ENCODE measurements around the gene PDAP1.

GRCh38 chr7:99422186-99422585, 13.8 kb upstream of the PDAP1 start:
- TF ChIP-seq EP300 (IDR thresholded peaks at IDR 0.05; ENCODE audit: borderline replicate concordance in 1 of 2, low read depth in 1 of 2, low read length in 1 of 2) (no peak), CTCF (IDR thresholded peaks at IDR 0.05) (no peak), RXRA (IDR thresholded peaks at IDR 0.05; ENCODE audit: borderline replicate concordance, low read depth) (no peak), TCF12 (IDR thresholded peaks at IDR 0.05) (no peak), ZBTB33 (IDR thresholded peaks at IDR 0.05; ENCODE audit: borderline replicate concordance, low read depth) (no peak), PBX3 (IDR thresholded peaks at IDR 0.05) (no peak), RCOR1 (IDR thresholded peaks at IDR 0.05; ENCODE audit: low read length) (no peak), MAX (IDR thresholded peaks at IDR 0.05; ENCODE audit: low read depth) (no peak)

All from SK-N-SH (cell line).